Naive B cell (primary cell): Measurements from ENCODE around the gene GASK1A. TPM values are rescaled to one million over a fixed set of nuclear protein-coding genes. Genes with fewer than 3 reads are reported as not detected.

Experiments
- ATAC-seq, 2 donors: fragments of 150-1000 bp; cut with Tn5 transposase; 2 replicates each; pipeline ENCODE4 v1.10.0; 2021; ENCODE audit warnings: low read depth in 2 of 2, mild to moderate bottlenecking in 2 of 2, moderate library complexity in 2 of 2
- DNase-seq: peaks from one replicate; pipeline ENCODE4 v3.0.0; 2022
- H3K27ac Mint-ChIP-seq, 6 donors: one replicate each; pipeline ENCODE4 v1.8.0; 2020 to 2022; ENCODE audit warnings: mild to moderate bottlenecking in 6 of 6, mixed read lengths in 6 of 6, moderate library complexity in 5 of 6, inconsistent platforms in 2 of 6
- H3K27me3 Mint-ChIP-seq, 3 donors: one replicate each; pipeline ENCODE4 v1.8.0; 2021 to 2022; ENCODE audit warnings: mixed read lengths in 3 of 3, mild to moderate bottlenecking in 1 of 3
- H3K36me3 Mint-ChIP-seq, 2 donors: one replicate each; pipeline ENCODE4 v1.8.0; 2020 to 2022; ENCODE audit warnings: mixed read lengths in 2 of 2, inconsistent platforms in 1 of 2, mild to moderate bottlenecking in 1 of 2
- H3K4me1 Mint-ChIP-seq, 3 donors: one replicate each; pipeline ENCODE4 v1.8.0; 2020 to 2022; ENCODE audit warnings: mixed read lengths in 3 of 3, inconsistent platforms in 1 of 3, mild to moderate bottlenecking in 1 of 3, moderate library complexity in 1 of 3
- H3K4me3 Mint-ChIP-seq, 8 donors: one replicate each; pipeline ENCODE4 v1.8.0; 2020 to 2022; ENCODE audit warnings: mild to moderate bottlenecking in 8 of 8, mixed read lengths in 8 of 8, moderate library complexity in 8 of 8, inconsistent platforms in 2 of 8
- H3K9me3 Mint-ChIP-seq, 7 donors: one replicate each; pipeline ENCODE4 v1.8.0; 2020 to 2022; ENCODE audit warnings: mixed read lengths in 7 of 7, mild to moderate bottlenecking in 5 of 7, inconsistent platforms in 2 of 7, moderate library complexity in 1 of 7
- polyA plus RNA-seq, 6 donors: library from polyadenylated mRNA; unstranded; fragments of 300-500 nt; fragmentation: Illumina TruSeq; gene quantifications; one replicate each; pipeline ENCODE4 v1.2.3, GENCODE V29; 2021; ENCODE audit warnings: low read depth in 6 of 6

The GASK1A gene
- not detected for polyA plus RNA-seq

DNA sequence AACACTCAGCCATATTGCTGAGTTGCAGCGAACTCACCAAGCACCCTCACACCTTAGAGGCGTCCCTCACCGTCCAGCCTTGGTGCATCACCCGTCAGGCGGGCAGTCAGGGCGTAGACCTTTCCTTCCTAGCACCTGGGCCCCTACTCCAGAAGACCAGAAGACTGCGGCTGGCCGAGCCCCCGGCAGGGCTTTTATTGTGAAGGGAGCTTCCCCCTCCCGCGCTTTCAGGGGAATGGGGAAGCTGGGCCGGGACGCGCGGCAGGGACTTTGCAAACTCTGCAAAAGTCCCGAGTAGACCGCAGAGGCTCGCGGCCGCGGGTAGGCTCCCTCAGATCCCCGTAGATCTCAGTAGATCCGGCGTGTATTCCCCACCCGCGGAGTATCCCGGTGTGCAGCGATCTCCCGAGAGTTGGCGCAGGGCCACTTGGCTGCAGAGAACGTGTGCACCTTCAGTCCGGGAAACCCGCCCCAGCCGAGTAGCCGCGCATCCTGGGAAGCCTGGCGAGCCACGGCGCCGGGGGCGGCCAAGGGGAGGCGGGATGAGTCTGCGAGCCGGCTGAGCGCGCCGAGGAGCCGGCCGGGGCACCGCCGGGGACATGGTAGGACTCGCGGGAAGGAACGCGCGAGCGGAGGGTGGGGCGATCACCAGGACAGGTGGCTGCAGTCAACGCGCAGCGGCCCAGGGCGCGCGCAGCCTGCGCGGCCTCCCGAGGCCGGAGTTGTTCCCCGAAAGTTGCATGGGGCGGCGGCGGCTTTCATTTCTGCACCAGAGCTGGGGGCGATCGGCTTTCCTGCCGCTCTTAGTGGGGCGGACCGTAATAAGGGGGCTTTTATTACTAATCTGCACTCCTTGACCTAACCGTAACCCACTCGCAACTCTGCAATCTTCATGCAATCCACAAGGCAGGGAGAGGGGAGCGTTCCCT is at the start of gene GASK1A:
TSS of gene GASK1A (plus strand) at position 268 of the 929 bp plus-strand sequence. CDS start at position 600, 332 bp downstream.
- H3K4me3 Mint-ChIP-seq, result peak within 1 kb of the TSS in 6 of 8 donors; percentile 45 to 82 (median 63)
- H3K27me3 Mint-ChIP-seq, result peaks cover 32 to 66% (median 46%) of the 10 kb centered on the region in 3 donors
- H3K27ac Mint-ChIP-seq, result no peak within 1 kb of the TSS
- H3K36me3 Mint-ChIP-seq, result peaks cover 4 to 17% of the 10 kb centered on the region in 2 donors
- H3K9me3 Mint-ChIP-seq, result peaks cover 9 to 27% (median 20%) of the 10 kb centered on the region in 7 donors
- peak in 1 of 2 donors; percentile 23 for ATAC-seq
- peaks cover 0 to 18% (median 7%) of the 10 kb centered on the region in 3 donors for H3K4me1 Mint-ChIP-seq
- no peak for DNase-seq

DNA sequence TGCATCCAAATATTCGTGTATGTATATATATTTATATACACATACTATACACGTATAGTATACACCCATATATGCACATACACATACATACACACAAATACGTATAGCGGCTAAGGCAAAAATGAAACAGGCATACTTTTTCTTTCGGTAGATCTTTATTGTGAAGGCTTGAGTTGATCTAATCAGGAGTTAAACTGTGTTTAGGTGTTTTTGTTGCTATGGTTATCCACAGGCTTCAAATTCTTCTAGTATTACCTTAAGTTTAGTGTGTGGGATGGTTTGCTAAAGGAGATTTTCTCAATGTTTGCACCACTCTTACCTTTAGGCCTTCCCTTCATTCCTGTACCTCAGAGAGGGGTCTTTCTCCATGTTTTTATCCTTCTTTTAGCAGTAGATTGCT is 45.0 kb upstream of the GASK1A start:
- Mint-ChIP-seq H3K27me3 (peaks cover 17 to 31% (median 20%) of the 10 kb centered on the region in 3 donors), H3K4me3 (no peak overlapping the region), H3K27ac (no peak overlapping the region), H3K36me3 (no peaks in the 10 kb centered on the region), H3K4me1 (no peaks in the 10 kb centered on the region), H3K9me3 (no peaks in the 10 kb centered on the region)
- ATAC-seq (no peak), DNase-seq (no peak)

DNA sequence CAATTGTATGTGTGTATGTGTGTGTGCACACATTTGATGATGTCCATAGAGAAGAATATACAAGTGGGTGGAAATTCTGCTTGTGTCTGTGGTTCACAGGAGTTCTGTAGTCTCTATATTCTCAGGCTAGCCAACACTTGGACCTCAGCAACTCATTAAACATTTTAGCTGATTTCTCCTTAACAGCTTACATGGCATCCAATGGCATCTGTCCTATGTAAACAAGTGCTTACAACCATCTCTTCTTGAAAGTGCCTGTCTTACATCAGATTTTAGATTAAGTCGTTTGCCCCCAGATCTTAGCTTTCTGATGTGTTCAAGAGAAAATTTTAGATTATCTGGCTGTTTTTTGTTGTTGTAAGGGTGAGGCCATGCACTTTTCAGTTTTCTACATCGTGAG is 44.2 kb upstream of the GASK1A start:
- no peaks in the 10 kb centered on the region for H3K4me1 Mint-ChIP-seq
- H3K4me3 Mint-ChIP-seq, result no peak overlapping the region
- ATAC-seq (no peak), DNase-seq (no peak)
- H3K27ac Mint-ChIP-seq, result no peak overlapping the region
- H3K9me3 Mint-ChIP-seq, result no peaks in the 10 kb centered on the region
- H3K36me3 Mint-ChIP-seq, result no peaks in the 10 kb centered on the region
- peaks cover 17 to 36% (median 19%) of the 10 kb centered on the region in 3 donors for H3K27me3 Mint-ChIP-seq

DNA sequence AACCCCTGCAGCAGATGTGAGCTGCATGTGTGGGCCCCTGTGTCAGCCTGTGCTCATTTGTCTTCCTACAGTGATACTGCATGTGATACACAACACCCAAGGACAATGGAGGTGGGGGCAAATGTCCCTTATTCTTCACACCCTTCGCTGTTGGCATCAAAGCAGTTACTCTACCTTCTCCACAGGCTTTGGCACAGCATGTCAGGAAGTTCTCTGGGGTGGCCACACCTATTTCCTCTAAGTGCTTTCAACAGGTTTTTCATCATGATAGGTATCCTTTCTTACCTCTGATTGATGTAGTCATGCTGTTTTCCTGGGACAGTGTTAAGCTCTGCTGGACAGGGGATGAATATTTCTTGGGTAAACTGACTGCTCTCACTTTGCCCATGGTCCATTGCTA is 43.6 kb upstream of the GASK1A start:
- Mint-ChIP-seq H3K36me3 (no peaks in the 10 kb centered on the region), H3K27me3 (peaks cover 17 to 36% (median 23%) of the 10 kb centered on the region in 3 donors), H3K9me3 (no peaks in the 10 kb centered on the region), H3K27ac (no peak overlapping the region), H3K4me1 (no peaks in the 10 kb centered on the region), H3K4me3 (no peak overlapping the region)
- ATAC-seq, result no peak
- DNase-seq, result no peak

DNA sequence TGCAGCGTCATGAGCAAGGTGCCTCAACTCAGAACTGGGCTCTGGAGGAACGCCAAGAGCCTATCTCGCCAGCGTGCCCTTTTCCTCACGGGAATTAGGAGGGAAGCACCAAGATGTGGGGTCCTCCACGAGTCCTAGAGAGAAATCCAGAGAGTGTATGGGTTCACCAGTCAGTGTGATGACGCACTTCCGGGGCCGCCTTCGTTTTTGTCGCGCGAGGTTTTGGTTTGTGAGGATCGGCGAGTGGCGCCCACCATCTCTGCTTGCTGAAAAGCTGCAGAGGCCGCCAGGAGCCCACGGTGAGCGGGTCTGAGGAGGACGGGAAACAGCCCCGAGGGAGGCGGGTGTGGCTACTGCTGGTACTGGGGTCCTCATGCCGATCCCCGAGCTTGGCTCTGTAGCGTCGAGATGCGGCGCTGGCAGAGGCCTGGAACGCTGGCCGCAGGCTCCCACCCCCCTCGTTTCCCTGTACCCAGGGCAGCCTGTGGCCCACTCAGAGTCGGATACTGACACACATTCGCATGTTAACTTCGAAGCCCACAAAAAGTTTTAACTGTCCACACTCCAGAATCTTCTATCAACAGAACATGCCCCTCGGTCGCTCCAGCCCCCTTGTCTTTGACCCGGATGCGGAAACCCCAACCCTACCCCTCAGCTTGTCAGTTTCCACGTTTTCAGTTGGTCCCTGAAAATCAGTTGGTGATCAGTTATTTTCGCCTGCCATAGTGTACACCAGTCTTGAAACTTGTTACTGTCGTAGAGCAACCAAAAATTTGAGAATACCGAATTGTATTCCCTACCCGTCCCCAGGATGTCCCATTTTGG is 42.7 kb upstream of the GASK1A start:
- ATAC-seq (no peak), DNase-seq (no peak)
- Mint-ChIP-seq H3K4me1 (no peaks in the 10 kb centered on the region), H3K36me3 (no peaks in the 10 kb centered on the region), H3K27me3 (peaks cover 12 to 32% (median 28%) of the 10 kb centered on the region in 3 donors), H3K4me3 (peak overlapping the region in 6 of 8 donors; percentile 13 to 75 (median 49)), H3K27ac (peak overlapping the region in 1 of 6 donors; percentile 14), H3K9me3 (no peaks in the 10 kb centered on the region)

DNA sequence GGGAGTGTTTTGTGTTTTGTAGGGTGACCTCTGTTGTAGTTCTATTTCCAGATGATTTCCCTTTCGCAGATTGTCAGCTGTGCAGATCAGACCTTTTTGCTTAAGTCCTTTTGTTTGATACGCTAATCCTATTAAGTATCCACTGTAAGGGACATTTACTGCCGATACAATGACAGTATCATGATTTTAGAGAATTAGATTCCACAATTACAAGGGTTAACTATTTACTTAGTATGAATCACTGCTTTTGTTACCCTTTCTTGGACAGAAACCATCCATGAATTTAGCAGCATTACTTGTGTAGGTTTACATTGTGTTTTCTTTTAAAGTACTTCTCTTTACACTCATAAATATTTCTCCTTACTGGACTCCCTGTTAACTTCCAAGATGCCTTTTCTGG is 41.8 kb upstream of the GASK1A start:
- ATAC-seq, result no peak
- H3K27ac Mint-ChIP-seq, result no peak overlapping the region
- peaks cover 12 to 37% (median 32%) of the 10 kb centered on the region in 3 donors for H3K27me3 Mint-ChIP-seq
- no peak overlapping the region for H3K4me3 Mint-ChIP-seq
- no peaks in the 10 kb centered on the region for H3K36me3 Mint-ChIP-seq
- DNase-seq, result no peak
- no peaks in the 10 kb centered on the region for H3K9me3 Mint-ChIP-seq
- no peaks in the 10 kb centered on the region for H3K4me1 Mint-ChIP-seq

DNA sequence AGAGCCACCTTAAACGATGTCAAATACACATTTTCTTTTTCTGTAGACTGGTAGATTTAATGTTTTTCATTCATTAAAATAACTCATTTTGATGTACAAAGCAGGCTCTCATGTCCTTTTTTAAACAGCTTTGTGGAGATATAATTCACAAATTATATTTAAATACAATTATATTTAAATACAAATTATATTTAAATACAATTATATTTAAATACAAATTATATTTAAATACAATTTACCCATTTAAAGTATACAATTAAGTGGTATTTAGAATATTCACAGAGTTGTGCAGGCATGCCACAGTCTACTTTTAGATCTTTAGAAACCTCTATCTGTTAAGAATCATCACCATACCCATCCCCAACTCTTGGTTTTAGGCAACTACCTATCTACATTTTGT is 36.4 kb upstream of the GASK1A start:
- Mint-ChIP-seq H3K36me3 (no peaks in the 10 kb centered on the region), H3K4me3 (no peak overlapping the region), H3K27me3 (peaks cover 6 to 29% (median 11%) of the 10 kb centered on the region in 3 donors), H3K4me1 (no peaks in the 10 kb centered on the region), H3K9me3 (no peaks in the 10 kb centered on the region), H3K27ac (no peak overlapping the region)
- DNase-seq (no peak), ATAC-seq (no peak)

DNA sequence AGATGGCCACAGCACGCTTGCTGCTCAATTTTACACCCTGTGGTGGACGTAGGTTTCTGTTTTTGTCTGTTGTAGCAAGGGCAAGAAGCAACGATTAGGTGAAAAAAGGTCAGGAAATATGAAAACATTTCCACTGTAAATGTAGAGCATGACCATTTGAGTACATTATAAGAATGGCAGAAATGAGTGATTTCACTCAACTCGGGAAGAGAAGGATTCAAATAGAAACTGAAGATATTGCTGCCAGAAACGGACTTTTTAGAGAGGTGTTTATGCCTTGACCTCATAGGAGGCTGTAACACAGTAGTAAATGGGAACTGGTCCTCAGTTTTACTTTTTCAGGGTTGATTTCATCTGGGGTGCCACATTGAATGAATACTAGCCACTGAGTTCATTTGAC is 33.1 kb upstream of the GASK1A start:
- peaks cover 7 to 29% (median 15%) of the 10 kb centered on the region in 3 donors for H3K27me3 Mint-ChIP-seq
- H3K9me3 Mint-ChIP-seq, result no peaks in the 10 kb centered on the region
- no peak overlapping the region for H3K4me3 Mint-ChIP-seq
- H3K4me1 Mint-ChIP-seq, result no peaks in the 10 kb centered on the region
- H3K27ac Mint-ChIP-seq, result no peak overlapping the region
- ATAC-seq (no peak), DNase-seq (no peak)
- H3K36me3 Mint-ChIP-seq, result no peaks in the 10 kb centered on the region

DNA sequence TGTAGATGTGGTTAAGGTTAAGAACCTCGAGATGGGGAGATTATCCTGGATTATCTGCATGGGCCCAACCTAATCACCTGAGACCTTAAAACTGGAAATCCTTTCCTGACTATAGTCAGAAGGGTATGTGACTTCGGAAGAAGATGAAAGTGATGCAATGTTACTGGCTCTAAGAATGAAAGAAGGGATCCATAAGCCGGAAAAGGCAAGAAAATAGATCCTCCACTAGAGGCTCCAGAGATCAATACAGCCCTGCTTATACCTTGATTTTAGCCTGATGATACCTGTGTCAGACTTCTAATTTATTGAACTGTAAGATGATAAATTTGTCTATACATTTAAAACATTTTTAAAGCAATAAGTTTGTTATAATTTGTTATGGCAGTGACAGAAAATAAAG is 21.5 kb upstream of the GASK1A start:
- no peak for ATAC-seq
- no peak overlapping the region for H3K4me3 Mint-ChIP-seq
- no peaks in the 10 kb centered on the region for H3K4me1 Mint-ChIP-seq
- no peak for DNase-seq
- peaks cover 0 to 9% (median 0%) of the 10 kb centered on the region in 7 donors for H3K9me3 Mint-ChIP-seq
- no peak overlapping the region for H3K27ac Mint-ChIP-seq
- H3K27me3 Mint-ChIP-seq, result peaks cover 11 to 18% (median 18%) of the 10 kb centered on the region in 3 donors
- no peaks in the 10 kb centered on the region for H3K36me3 Mint-ChIP-seq

DNA sequence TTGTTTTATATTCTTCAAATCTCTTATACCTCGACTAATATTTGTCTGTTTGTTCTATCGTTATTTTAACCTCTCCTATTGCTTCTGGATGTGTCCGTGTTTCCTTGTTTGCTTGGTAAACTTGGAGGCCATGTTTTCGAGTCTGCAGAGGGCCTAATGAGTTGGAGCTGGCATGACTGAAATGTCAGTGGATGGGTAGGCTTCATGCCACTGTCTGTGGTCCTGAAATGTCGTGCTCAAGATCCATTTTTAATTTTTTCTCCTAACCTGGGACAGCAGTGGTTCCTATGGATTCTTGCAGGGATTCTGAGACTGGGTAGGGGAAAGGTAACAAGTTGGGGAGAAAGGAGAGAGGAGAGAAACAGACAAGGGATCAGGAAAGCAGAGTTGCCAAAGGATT is 18.8 kb upstream of the GASK1A start:
- Mint-ChIP-seq H3K4me3 (no peak overlapping the region), H3K4me1 (no peaks in the 10 kb centered on the region), H3K36me3 (no peaks in the 10 kb centered on the region), H3K27me3 (peaks cover 10 to 20% (median 18%) of the 10 kb centered on the region in 3 donors), H3K9me3 (peaks cover 0 to 4% (median 0%) of the 10 kb centered on the region in 7 donors), H3K27ac (no peak overlapping the region)
- DNase-seq (no peak), ATAC-seq (no peak)

DNA sequence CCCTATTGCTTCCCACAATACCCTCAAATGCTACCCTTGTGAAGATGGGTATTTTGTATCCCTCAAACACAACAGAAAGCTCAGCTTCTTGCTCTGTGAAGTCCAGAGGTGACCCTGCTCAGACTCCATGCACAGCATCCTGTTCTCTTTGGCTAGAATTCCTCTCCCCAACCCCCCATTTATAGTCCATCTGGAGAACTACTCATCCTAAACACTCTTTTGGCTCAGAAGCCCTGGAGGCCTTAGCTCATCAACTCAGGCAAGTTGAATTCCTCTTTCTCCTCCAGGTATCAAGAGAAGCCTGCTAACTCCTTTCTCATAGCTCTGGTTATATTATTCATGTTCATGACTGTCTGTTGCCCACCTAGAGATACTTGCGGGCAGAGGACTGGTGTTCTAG is 18.3 kb upstream of the GASK1A start:
- no peak for DNase-seq
- Mint-ChIP-seq H3K27me3 (peaks cover 10 to 20% (median 18%) of the 10 kb centered on the region in 3 donors), H3K9me3 (no peaks in the 10 kb centered on the region), H3K4me1 (no peaks in the 10 kb centered on the region), H3K36me3 (no peaks in the 10 kb centered on the region), H3K27ac (no peak overlapping the region), H3K4me3 (no peak overlapping the region)
- no peak for ATAC-seq

DNA sequence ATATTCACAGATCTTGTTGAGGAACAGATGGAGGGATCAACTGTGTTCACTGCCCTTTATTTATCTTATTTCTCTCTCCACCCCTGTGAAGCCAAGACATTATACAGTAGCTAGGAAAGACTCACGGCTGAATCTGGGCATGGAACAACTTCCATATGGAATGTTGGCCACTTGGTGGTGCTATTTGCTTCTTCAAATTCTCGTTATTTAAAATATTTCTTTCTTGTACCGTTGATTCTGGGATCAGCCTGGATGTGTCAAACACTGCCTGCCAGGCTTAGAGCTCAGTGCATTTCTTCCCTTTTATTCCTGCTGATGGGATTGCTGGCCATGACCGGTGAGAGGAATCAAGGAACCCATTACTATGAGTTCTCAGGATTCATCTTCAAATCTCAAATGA is 17.5 kb upstream of the GASK1A start:
- H3K36me3 Mint-ChIP-seq, result no peaks in the 10 kb centered on the region
- ATAC-seq (no peak), DNase-seq (no peak)
- peaks cover 10 to 20% (median 18%) of the 10 kb centered on the region in 3 donors for H3K27me3 Mint-ChIP-seq
- H3K9me3 Mint-ChIP-seq, result no peaks in the 10 kb centered on the region
- H3K27ac Mint-ChIP-seq, result no peak overlapping the region
- no peaks in the 10 kb centered on the region for H3K4me1 Mint-ChIP-seq
- H3K4me3 Mint-ChIP-seq, result no peak overlapping the region

DNA sequence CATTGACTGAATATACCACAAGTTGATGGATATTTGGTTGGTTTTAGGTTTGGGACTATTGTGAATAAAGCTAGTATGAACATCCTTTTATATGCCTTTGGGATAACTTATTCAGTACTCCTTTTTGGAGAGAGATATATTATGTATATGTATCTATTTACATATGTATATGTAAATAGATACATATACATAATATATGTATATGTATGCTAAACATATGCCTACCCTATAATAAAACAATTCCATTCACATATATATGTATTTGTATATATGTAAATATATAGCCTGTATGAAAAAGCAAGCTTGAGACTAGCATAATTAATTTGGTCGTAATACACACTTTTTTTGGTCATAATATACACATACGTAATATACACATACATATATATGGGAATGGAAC is 15.8 kb upstream of the GASK1A start:
- Mint-ChIP-seq H3K27ac (no peak overlapping the region), H3K4me1 (no peaks in the 10 kb centered on the region), H3K4me3 (no peak overlapping the region), H3K36me3 (no peaks in the 10 kb centered on the region), H3K27me3 (peaks cover 15 to 25% (median 19%) of the 10 kb centered on the region in 3 donors), H3K9me3 (no peaks in the 10 kb centered on the region)
- DNase-seq, result no peak
- ATAC-seq, result no peak
